SK-N-MC (cell line): Measurements from ENCODE around the gene RAB8A.
"Not testable (repeated sequence)": the region's sequence is repeated elsewhere in the genome, so short reads cannot be mapped to it uniquely, and the experiment has no call there.

ENCODE experiments used
- DNase-seq: peaks from one replicate; pipeline ENCODE4 v3.0.0-alpha.2; 2011; ENCODE audit warnings: low read depth, low spot score
- H3K27ac ChIP-seq: fragments of 200-600 bp; sonication (generic); 2 replicates; pipeline ENCODE4 v1.5.1; 2016; ENCODE audit warnings: mixed run types
- H3K36me3 ChIP-seq: fragments of 200-600 bp; sonication (generic); 2 replicates; pipeline ENCODE4 v1.6.1; 2017; ENCODE audit warnings: antibody characterized with exemption, low read length, mixed read lengths; ENCODE audit not compliant: insufficient read depth
- H3K4me3 ChIP-seq: fragments of 200-600 bp; sonication (generic); 2 replicates; pipeline ENCODE4 v1.5.1; 2016
- H3K9ac ChIP-seq: fragments of 200-600 bp; sonication (generic); 2 replicates; pipeline ENCODE4 v1.8.0; 2017; ENCODE audit warnings: mixed run types, mixed read lengths; ENCODE audit not compliant: insufficient read length
- H3K9me3 ChIP-seq: fragments of 200-600 bp; sonication (generic); 2 replicates; pipeline ENCODE4 v1.6.1; 2017; ENCODE audit warnings: low read depth, mild to moderate bottlenecking, antibody characterized with exemption, low read length, moderate library complexity, mixed read lengths
- EZH2 ChIP-seq: fragments of 200-600 bp; sonication (generic); IDR thresholded peaks from one replicate; pipeline ENCODE4 v1.6.1; 2017; ENCODE audit warnings: antibody characterized with exemption
- FOXP2 ChIP-seq: optimal IDR thresholded peaks from 2 replicates; pipeline ENCODE3; 2011; ENCODE audit warnings: mild to moderate bottlenecking, moderate library complexity; ENCODE audit not compliant: insufficient read depth; ENCODE audit errors: extremely low read length, control extremely low read depth
- POLR2AphosphoS5 ChIP-seq: IDR thresholded peaks from 2 replicates; pipeline ENCODE4 v1.6.1; 2012; ENCODE audit warnings: mild to moderate bottlenecking, low read depth, low read length, borderline replicate concordance

The RAB8A gene

GRCh38 chr19:16098416-16098768 lies 13.3 kb upstream of the RAB8A start:
- H3K36me3 ChIP-seq: peaks cover 97% of the 10 kb centered on the region
- no peak overlapping the region for H3K4me3 ChIP-seq
- DNase-seq: no peak
- no peak overlapping the region for H3K9ac ChIP-seq
- no peaks in the 10 kb centered on the region for H3K9me3 ChIP-seq
- no peak overlapping the region for H3K27ac ChIP-seq
- TF ChIP-seq FOXP2 (no peak), POLR2AphosphoS5 (no peak), EZH2 (no peak)

DNA sequence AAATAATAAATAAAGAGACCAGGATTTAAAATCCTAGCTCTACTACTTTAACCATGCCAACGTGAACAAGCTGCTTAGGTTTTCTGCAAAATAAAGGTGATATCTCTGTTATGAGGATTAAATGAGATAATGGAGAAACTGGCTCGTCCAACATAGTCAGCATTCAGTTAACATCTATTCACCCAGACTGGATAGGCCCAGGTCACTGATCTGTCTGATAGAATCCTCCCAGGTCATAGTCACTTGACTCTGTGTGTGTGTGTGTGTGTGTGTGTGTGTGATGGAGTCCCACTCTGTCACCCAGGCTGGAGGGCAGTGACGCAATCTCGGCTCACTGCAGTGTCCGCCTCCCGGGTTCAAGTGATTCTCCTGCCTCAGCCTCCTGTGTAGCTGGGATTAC lies 12.9 kb upstream of the RAB8A start:
- Histone ChIP-seq H3K9ac (no peak overlapping the region), H3K9me3 (no peaks in the 10 kb centered on the region), H3K27ac (no peak overlapping the region), H3K4me3 (no peak overlapping the region), H3K36me3 (peaks cover 95% of the 10 kb centered on the region)
- DNase-seq: no peak
- TF ChIP-seq EZH2: no peak

- H3K9me3 ChIP-seq, H3K9ac ChIP-seq, DNase-seq, H3K4me3 ChIP-seq: not testable (repeated sequence)
- Histone ChIP-seq H3K36me3 (peaks cover 91% of the 10 kb centered on the region), H3K27ac (0 out of 2 replicates have a peak overlapping the region, but pooled peaks have one; percentile 21)
Observed at GRCh38 chr19:16099314-16099965, 12.2 kb upstream of the RAB8A start.

DNA sequence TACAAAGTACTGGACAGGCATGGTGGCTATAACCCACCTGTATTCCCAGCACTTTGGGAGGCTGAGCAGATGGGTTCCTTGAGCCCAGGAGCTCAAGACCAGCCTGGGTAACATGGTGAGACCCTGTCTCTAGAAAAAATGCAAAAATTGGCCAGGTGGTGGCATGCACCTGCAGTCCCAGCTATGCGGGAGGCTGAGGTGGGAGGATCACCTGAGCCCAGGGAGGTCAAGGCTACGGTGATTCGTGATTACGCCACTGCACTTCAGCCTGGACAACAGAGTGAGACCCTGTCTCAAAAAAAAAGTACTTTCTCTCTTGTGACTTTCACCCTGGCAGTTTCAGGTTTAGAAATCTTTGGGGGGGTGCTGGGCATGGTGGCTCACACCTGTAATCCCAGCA lies 11.2 kb upstream of the RAB8A start:
- H3K4me3 ChIP-seq: no peak overlapping the region
- H3K27ac ChIP-seq: no peak overlapping the region
- peaks cover 80% of the 10 kb centered on the region for H3K36me3 ChIP-seq
- no peak for TF ChIP-seq EZH2
- no peak for TF ChIP-seq FOXP2
- TF ChIP-seq POLR2AphosphoS5: no peak
- no peak overlapping the region for H3K9ac ChIP-seq
- no peaks in the 10 kb centered on the region for H3K9me3 ChIP-seq
- no peak for DNase-seq

GRCh38 chr19:16104722-16105121 lies 7.0 kb upstream of the RAB8A start:
- no peak for TF ChIP-seq FOXP2
- no peak for TF ChIP-seq POLR2AphosphoS5
- no peaks in the 10 kb centered on the region for H3K9me3 ChIP-seq
- no peak for DNase-seq
- H3K4me3 ChIP-seq: no peak overlapping the region
- H3K27ac ChIP-seq: 0 out of 2 replicates have a peak overlapping the region, but pooled peaks have one; percentile 5
- H3K36me3 ChIP-seq: peaks cover 39% of the 10 kb centered on the region
- H3K9ac ChIP-seq: no peak overlapping the region

DNA sequence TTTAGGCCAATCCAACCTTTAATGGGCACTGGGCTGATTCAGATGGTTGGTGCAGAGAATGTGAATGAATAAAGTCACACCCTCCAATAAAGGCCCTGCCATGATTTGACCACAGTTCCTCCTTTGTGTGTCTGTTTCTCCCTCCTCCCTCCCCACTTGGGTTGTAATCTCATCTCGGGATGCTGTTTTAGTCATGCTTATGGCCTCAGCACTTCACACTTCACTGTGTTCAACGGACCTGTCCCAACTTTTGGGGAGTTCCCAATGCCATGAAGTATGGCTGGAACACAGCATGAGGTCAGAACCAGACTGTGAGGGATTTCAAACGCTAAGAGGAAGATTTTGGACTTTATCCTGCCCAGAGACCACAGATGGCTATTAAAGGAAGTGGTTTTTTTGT lies 5.6 kb upstream of the RAB8A start:
- Histone ChIP-seq H3K4me3 (no peak overlapping the region), H3K27ac (no peak overlapping the region; the same call in 1 of the 2 replicates)
- DNase-seq: no peak

GRCh38 chr19:16111909-16112752 lies 442 bp downstream of the RAB8A start:
- Histone ChIP-seq H3K36me3 (peaks cover 10% of the 10 kb centered on the region; the same call in 1 of the 2 replicates), H3K27ac (peak overlapping the region; percentile 60; the same call in 1 of the 2 replicates), H3K9me3 (no peaks in the 10 kb centered on the region), H3K4me3 (peak overlapping the region; percentile 94), H3K9ac (peak overlapping the region; percentile 98)
- TF ChIP-seq EZH2 (no peak), POLR2AphosphoS5 (peak; percentile 78)
- DNase-seq: no peak

More for the DNA sequence above, 5.6 kb upstream of the RAB8A start:
- Histone ChIP-seq H3K9ac (no peak overlapping the region), H3K36me3 (peaks cover 25% of the 10 kb centered on the region), H3K9me3 (no peaks in the 10 kb centered on the region)
- no peak for TF ChIP-seq FOXP2

GRCh38 chr19:16112778-16113177 lies 1.1 kb downstream of the RAB8A start:
- DNase-seq: no peak
- Histone ChIP-seq H3K27ac (no peak overlapping the region), H3K9me3 (no peaks in the 10 kb centered on the region), H3K9ac (peak overlapping the region; percentile 98), H3K36me3 (peaks cover 14% of the 10 kb centered on the region; the same call in 1 of the 2 replicates), H3K4me3 (peak overlapping the region; percentile 94)
- TF ChIP-seq FOXP2 (no peak), POLR2AphosphoS5 (no peak)

DNA sequence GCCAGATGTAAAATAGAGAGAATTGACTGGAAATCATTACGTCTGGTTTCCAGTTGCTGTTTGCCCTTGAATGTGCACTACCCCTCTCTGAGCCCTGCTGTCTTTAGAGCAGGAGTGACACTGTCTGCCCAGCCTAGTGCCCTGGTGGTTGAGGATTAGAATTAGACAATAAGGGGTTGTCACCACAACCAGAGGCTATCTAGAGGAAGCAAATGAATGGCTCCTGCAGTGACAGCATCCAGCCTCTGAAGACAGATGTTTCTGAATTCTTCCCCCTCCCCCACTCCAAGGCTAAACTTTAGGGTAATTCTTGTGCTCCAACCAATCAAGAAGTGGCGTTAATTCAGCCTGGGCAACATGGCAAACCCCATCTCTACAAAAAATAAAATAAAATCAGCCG lies 2.0 kb downstream of the RAB8A start:
- no peak overlapping the region for H3K9ac ChIP-seq
- TF ChIP-seq FOXP2 (no peak), EZH2 (no peak), POLR2AphosphoS5 (no peak)
- no peak overlapping the region for H3K4me3 ChIP-seq
- peaks cover 23% of the 10 kb centered on the region; the same call in 1 of the 2 replicates for H3K36me3 ChIP-seq
- no peak overlapping the region for H3K27ac ChIP-seq
- no peaks in the 10 kb centered on the region for H3K9me3 ChIP-seq
- DNase-seq: no peak
